Caco-2 (cell line): ENCODE measurements around the gene GSK3B. TPM values are rescaled to one million over a fixed set of nuclear protein-coding genes. Genes with fewer than 3 reads are reported as not detected.

ENCODE experiments used
- BruUV-seq: library from RNA; stranded (reverse); fragments of 400-500 nt; replicated peaks from 2 replicates; lab custom pipeline; 2021; lab: Mats Ljungman, UMichigan
- CTCF ChIA-PET: fragments of 300-600 bp; sonication (Branson Sonifier 250); formaldehyde crosslinking; loops from one replicate; lab custom pipeline; 2022; ENCODE audit warnings: antibody characterized with exemption; lab: Charles Lee
- POLR2A ChIA-PET: fragments of 300-600 bp; sonication (Branson Sonifier 250); formaldehyde crosslinking; loops from one replicate; lab custom pipeline; 2022; ENCODE audit warnings: antibody characterized with exemption; lab: Charles Lee
- DNase-seq, 2 experiments: peaks; one replicate each; pipeline versions ENCODE4 v3.0.0 to v3.0.0-alpha.2; 2020 to 2022
- H3K27me3 ChIP-seq: replicated peaks from 2 replicates; pipeline ENCODE4 v1.6.0; 2011; ENCODE audit warnings: low read length; ENCODE audit not compliant: control insufficient read depth, insufficient read depth
- H3K36me3 ChIP-seq: 2 replicates; pipeline ENCODE4 v1.5.1; 2011; ENCODE audit warnings: low read length; ENCODE audit not compliant: control insufficient read depth, insufficient read depth
- H3K4me1 ChIP-seq: fragments of 250-450 bp; sonication (Bioruptor Pico); 2 replicates; pipeline ENCODE4 v1.5.1; 2020; ENCODE audit warnings: mild to moderate bottlenecking
- H3K4me3 ChIP-seq: 2 replicates; pipeline ENCODE4 v1.5.1; 2011; ENCODE audit warnings: low read depth, mild to moderate bottlenecking, control low read depth, low read length
- H3K9me3 ChIP-seq: fragments of 250-450 bp; sonication (Bioruptor Pico); 2 replicates; pipeline ENCODE4 v1.5.1; 2020; ENCODE audit warnings: mild to moderate bottlenecking, moderate library complexity
- H3K27ac Mint-ChIP-seq: one replicate; pipeline ENCODE4 v1.8.0; 2022; ENCODE audit warnings: mixed read lengths; ENCODE audit not compliant: unreplicated experiment
- H3K27me3 Mint-ChIP-seq: one replicate; pipeline ENCODE4 v1.8.0; 2022; ENCODE audit warnings: mixed read lengths; ENCODE audit not compliant: insufficient read depth, unreplicated experiment
- H3K36me3 Mint-ChIP-seq: one replicate; pipeline ENCODE4 v1.8.0; 2022; ENCODE audit warnings: mild to moderate bottlenecking, mixed read lengths; ENCODE audit not compliant: insufficient read depth, unreplicated experiment
- H3K4me1 Mint-ChIP-seq: one replicate; pipeline ENCODE4 v1.8.0; 2022; ENCODE audit warnings: low read depth, mixed read lengths; ENCODE audit not compliant: unreplicated experiment
- H3K4me3 Mint-ChIP-seq: one replicate; pipeline ENCODE4 v1.8.0; 2022; ENCODE audit warnings: mild to moderate bottlenecking, moderate library complexity, mixed read lengths; ENCODE audit not compliant: unreplicated experiment
- H3K9me3 Mint-ChIP-seq: one replicate; pipeline ENCODE4 v1.8.0; 2022; ENCODE audit warnings: mixed read lengths; ENCODE audit not compliant: unreplicated experiment
- CTCF ChIP-seq, 2 experiments: fragments of 200-600 bp in 1 of 2; IDR thresholded peaks; 1 replicate in 1 of 2; 2 replicates in 1 of 2; pipeline versions ENCODE4 v1.5.1 to v1.8.0; 2011 to 2022; ENCODE audit warnings: antibody characterized with exemption in 1 of 2, control low read depth in 1 of 2, inconsistent platforms in 1 of 2, low read depth in 1 of 2, low read length in 1 of 2, mild to moderate bottlenecking in 1 of 2, moderate library complexity in 1 of 2; ENCODE audit not compliant: insufficient read depth in 1 of 2, severe bottlenecking in 1 of 2, unreplicated experiment in 1 of 2
- intact Hi-C: fragments of 100-400 bp; cut with micrococcal nuclease; formaldehyde crosslinking; loops from one replicate; pipeline ENCODE4 v1.10.0; 2022; ENCODE audit not compliant: unreplicated experiment
- total RNA-seq: library from RNA; stranded (reverse); gene quantifications from 2 replicates; pipeline ENCODE4 v1.2.3, GENCODE V29; 2022

The GSK3B gene
- total RNA-seq, 1 experiment from 2014 or later = 55.2 TPM

- no peaks in the 10 kb centered on the region for H3K27me3 Mint-ChIP-seq
- peaks cover 15% of the 10 kb centered on the region for H3K36me3 Mint-ChIP-seq
- ChIA-PET POLR2A (no interaction called here), CTCF (no interaction called here)
- H3K27ac Mint-ChIP-seq = no peak overlapping the region
- no peaks in the 10 kb centered on the region for H3K36me3 ChIP-seq
- no peak overlapping the region for H3K4me3 ChIP-seq
- no peak overlapping the region for H3K4me3 Mint-ChIP-seq
- BruUV-seq = no TSS peak
- H3K27me3 ChIP-seq = no peaks in the 10 kb centered on the region
- H3K9me3 Mint-ChIP-seq = no peaks in the 10 kb centered on the region
- H3K9me3 ChIP-seq = no peaks in the 10 kb centered on the region
- H3K4me1 ChIP-seq = peaks cover 6% of the 10 kb centered on the region; the same call in 1 of the 2 replicates
- H3K4me1 Mint-ChIP-seq = peaks cover 7% of the 10 kb centered on the region
- no peak for TF ChIP-seq CTCF (IDR thresholded peaks at IDR 0.05; ENCODE audit: insufficient read depth in 1 of 2, low read depth in 1 of 2, low read length in 1 of 2, severe bottlenecking in 1 of 2, unreplicated experiment in 1 of 2)
- DNase-seq = no peak
- intact Hi-C loops = no loop called here
Observed at GRCh38 chr3:120080836-120081235, 13.4 kb downstream of the GSK3B start.

GRCh38 chr3:120077731-120078130, 16.5 kb downstream of the GSK3B start:
- POLR2A ChIA-PET = no interaction called here
- Mint-ChIP-seq H3K27ac (no peak overlapping the region), H3K9me3 (no peaks in the 10 kb centered on the region)

GRCh38 chr3:120072867-120073525, 21.3 kb downstream of the GSK3B start:
- no peaks in the 10 kb centered on the region for H3K4me1 ChIP-seq
- Mint-ChIP-seq H3K27ac (no peak overlapping the region), H3K4me3 (no peak overlapping the region), H3K9me3 (no peaks in the 10 kb centered on the region), H3K4me1 (no peaks in the 10 kb centered on the region), H3K27me3 (no peaks in the 10 kb centered on the region), H3K36me3 (peaks cover 5% of the 10 kb centered on the region)
- BruUV-seq = no TSS peak
- no peak for DNase-seq
- H3K27me3 ChIP-seq = no peaks in the 10 kb centered on the region
- CTCF ChIA-PET = interaction anchor here (1.4 kb wide), 1 partner anchor 14 kb away, joined by 3 read pairs; no protein-coding TSS in a partner anchor
- POLR2A ChIA-PET = interaction anchor here (0.7 kb wide), 1 partner anchor 23 kb away, joined by 3 read pairs; no protein-coding TSS in a partner anchor
- H3K4me3 ChIP-seq = no peak overlapping the region
- TF ChIP-seq CTCF (IDR thresholded peaks at IDR 0.05; ENCODE audit: insufficient read depth in 1 of 2, low read depth in 1 of 2, low read length in 1 of 2, severe bottlenecking in 1 of 2, unreplicated experiment in 1 of 2) = no peak
- no peaks in the 10 kb centered on the region for H3K36me3 ChIP-seq
- intact Hi-C loops = no loop called here
- H3K9me3 ChIP-seq = no peaks in the 10 kb centered on the region

More at GRCh38 chr3:120077731-120078130, 16.5 kb downstream of the GSK3B start:
- intact Hi-C loops = no loop called here
- TF ChIP-seq CTCF (IDR thresholded peaks at IDR 0.05; ENCODE audit: insufficient read depth in 1 of 2, low read depth in 1 of 2, low read length in 1 of 2, severe bottlenecking in 1 of 2, unreplicated experiment in 1 of 2) = no peak
- no peaks in the 10 kb centered on the region for H3K4me1 ChIP-seq
- H3K9me3 ChIP-seq = no peaks in the 10 kb centered on the region
- DNase-seq = no peak
- CTCF ChIA-PET = no interaction called here
- no peaks in the 10 kb centered on the region for H3K27me3 ChIP-seq
- H3K4me3 ChIP-seq = no peak overlapping the region
- Mint-ChIP-seq H3K4me3 (no peak overlapping the region), H3K27me3 (no peaks in the 10 kb centered on the region), H3K36me3 (peaks cover 11% of the 10 kb centered on the region), H3K4me1 (no peaks in the 10 kb centered on the region)
- no peaks in the 10 kb centered on the region for H3K36me3 ChIP-seq
- BruUV-seq = no TSS peak
